ENCODE results near the gene ACTA1.
"Not testable (repeated sequence)": the region's sequence is repeated elsewhere in the genome, so short reads cannot be mapped to it uniquely, and the experiment has no call there.

Gene ACTA1

DNA sequence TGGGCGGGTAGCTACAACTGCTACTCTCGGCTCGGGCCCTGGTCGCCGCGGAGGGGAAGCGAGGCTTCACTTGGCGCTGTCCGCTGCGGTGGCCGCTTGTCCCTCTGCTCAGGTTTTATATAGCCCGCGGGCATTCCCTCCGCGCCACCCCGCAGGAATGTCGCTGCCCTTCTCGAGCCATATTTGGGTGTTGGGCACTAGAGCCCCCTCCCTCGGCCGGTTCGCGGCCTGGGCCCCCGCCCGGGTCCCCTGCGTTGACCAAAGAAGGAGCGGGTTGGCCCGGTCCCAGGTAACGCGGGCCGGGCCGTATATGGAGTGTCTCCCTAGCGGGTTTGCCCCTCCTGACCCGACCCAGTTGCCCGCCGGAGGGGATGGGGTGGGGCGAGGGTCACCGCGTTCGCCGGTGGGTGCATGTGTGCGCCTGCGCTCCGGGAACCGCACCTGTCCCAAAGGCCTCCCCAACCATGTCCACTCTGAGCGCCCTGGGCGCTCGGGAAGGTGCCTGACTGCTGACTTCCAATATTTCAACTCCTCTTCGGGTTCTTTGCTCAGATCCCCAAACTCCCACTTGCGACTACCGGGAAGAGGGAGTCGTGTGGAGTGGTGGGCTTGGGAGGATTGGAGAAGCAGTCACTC, at the start of gene ACTA1:
Gene ACTA1, minus strand, starts transcription at position 90 of the 636 bp plus-strand sequence. CDS start 979 bp downstream, outside the sequence.
- no peak for DNase-seq

DNA sequence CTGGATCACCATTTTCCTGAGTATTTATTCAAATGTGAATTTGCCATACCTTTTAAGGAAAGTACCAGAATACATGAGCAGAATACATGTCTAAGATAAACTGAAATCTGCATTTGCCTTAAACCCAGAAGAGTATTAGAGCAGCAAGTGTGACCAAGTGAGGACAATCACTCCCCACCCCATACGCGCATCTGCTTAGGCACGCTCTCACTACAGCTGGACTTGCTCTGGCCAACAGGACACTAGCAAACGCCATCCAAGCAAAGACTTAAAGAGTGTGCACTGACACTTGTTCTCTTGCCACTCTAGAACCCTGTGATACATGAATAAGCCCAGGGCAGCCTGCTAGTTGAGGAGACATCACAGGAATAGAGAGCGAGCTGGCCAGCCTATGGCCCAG, 48.6 kb upstream of the ACTA1 start:
- no peak for DNase-seq

DNA sequence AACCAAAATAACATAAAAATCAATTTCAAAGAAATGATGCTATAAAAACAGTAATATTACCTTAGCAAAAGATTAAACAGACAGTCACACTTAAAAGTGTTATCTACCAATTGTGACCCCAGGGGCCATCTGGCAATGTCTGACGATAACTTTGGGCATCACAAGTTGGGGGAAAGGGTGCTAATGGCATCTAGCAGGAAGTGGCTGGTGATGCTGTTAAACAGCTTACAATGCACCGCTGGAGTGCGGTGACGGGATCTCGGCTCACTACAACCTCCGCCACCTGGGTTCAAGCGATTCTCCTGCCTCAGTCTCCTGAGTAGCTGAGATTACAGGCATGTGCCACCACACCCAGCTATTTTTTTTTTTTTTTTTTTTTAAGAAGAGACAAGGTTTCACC, 46.6 kb upstream of the ACTA1 start:
- DNase-seq: no peak

DNA sequence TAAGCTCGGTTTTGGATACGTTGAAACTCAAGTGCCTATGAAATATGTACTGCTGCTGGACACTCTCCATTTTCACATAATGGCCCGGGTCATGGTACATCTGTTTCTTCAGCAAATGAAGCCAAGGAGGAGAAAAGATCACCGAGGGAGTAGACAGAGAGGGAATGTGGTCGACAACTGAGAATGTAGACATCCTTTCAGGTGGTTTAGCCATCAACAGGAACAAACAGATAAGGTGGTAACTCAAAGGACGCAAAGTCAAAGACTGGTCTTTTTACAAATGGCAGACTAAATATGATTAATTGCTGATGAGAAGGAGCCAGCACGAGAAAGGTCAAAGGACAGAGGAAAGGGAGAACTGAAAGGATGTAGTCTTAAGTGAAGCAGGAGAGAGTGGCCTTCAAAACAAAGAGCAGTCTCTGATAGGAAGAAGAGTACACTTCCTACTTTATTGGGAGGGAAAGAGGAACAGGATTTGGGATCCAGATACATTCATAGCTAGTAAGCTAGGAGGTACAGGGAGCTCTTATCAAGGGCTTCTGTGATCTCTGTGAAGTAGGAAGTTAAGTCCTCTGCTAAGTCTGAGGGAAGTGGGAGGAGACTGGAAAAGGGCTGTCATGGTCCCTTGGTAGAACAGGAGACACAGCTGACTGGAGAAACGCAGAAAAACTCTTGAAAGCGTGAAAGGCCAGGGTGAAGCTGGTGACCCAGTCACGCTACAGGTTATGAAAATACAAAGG, 45.9 kb upstream of the ACTA1 start:
- no peak for DNase-seq

DNA sequence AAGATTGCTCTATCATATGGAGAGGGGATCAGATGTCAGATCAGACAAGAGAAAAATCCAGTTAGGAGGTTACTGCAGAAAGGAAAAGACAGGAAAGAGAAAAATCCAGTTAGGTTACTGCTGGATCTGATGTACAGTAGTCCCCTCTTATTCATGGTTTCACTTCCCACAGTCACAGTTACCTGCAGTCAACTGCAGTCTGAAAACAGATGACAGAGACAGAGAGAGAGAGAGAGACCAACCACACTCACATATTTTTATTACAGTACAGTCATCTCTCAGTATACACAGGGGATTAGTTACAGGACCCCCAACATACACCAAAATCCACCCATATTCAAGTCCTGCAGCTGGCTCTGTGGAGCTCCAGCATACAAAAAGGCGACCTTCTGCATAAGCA, 45.0 kb upstream of the ACTA1 start:
- no peak for DNase-seq

DNA sequence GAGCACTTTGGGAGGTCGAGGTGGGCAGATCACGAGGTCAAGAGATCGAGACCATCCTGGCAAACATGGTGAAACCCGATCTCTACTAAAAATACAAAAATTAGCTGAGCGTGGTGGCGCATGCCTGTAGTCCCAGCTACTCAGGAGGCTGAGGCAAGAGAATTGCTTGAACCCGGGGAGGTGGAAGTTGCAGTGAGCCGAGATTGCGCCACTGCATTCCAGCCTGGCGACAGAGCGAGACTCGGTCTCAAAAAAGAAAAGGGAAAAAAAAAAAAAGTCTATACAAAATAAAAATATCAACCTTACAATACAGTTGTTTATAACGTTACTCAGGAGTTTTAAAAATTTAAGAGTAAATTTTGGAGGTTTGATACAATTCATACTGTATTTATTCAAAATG, 42.0 kb upstream of the ACTA1 start:
- not testable (repeated sequence) for DNase-seq

DNA sequence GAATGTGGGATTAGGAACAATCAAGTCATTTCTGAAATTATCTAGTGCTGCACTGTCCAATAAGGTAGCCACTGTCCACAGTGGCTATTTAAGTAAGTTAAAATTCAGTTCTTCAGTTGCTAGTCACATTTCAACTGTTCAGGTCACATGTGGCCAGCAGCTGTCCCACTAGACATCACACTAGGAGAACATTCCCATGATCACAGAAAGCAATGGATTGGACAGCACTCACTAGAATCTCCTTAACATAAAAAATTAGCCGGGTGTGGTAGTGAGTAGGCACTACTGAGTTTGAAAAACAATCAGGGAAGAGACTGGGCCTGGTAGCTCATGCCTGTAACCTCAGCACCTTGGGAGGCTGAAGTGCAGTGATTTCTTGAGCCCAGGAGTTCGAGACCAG, 40.6 kb upstream of the ACTA1 start:
- DNase-seq: no peak

DNA sequence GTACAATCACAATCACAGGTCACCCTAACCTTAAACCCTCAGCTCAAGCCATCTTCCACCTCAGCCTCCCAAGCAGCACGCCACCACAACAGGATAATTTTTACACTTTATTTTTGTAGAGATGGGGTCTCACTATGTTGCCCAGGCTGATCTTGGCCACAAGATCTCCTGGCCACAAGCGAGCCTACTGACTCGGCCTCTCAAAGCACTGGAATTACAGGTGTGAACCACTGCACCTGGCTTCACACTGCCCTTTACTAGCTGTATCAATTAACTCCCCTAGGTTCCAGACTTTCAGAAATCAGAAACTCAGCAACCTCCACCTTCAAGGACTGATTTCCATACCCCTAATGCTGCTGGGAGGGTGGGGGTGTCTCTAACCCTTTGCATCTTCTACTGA, 37.3 kb upstream of the ACTA1 start:
- no peak for DNase-seq

DNA sequence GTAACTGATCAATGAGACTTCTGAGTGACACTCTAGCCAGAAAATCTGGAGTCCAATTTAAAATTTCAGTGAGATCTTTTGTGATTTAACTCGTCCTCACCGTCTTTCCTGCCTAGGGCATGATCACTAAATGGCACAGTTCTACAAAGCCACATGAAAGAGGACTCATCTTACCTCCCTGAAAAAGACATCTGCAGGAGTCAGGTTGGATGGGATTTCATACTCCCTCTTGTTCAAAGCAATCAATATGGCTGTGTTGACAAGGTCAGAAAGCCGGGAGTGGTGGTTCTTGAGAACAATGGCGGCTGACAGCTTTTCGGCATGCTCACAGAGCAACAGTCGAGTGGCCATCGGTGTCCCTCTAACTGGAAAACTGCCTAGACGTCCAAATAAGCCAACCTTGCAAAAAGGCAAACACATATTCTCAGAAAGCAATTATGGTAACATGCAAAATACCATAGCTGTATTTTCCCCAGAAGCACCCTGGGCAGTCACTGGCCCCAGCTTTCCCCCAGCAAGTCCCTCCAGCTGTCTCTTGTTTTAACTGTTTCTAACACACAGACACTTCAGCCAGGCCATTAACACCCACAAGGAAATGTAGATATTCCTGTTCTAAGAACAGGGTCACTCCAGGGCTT, 36.6 kb upstream of the ACTA1 start:
- no peak for DNase-seq

DNA sequence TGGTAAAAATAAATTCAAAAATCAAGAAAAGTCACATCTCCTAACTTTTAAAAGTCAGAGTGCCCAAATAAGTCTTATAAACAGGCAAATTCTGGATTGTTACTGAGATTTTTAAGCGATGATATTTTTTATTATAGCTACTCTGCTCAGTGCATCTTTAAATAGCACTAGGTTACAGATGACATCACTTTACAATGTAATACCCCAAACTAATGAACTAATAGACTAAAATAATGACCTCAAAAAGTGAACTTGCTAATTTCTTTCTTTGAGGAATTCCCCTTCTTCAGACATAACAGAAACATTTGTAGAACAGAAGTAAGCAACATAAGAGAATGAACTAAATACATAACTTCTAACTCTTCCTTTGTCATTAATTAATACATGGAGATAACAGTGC, 33.0 kb upstream of the ACTA1 start:
- no peak for DNase-seq

DNA sequence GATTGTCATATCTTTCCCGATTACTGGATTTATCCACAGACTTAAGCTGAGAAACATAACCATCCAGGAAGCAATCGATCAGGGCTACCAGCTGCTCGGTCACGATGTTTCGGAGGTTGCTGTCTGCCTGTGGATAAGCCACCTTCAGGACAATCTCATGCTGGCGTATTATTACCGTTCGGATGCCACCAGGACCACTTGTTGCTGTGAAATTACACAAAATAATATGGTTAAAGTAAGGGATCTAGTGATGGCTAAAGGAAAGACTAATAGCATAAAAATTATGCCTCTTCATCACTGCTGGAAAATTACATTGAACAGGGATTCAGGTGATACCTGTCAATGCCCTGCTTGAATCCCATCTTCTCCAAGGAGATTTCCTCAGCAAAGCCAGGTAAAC, 30.8 kb upstream of the ACTA1 start:
- DNase-seq: no peak

DNA sequence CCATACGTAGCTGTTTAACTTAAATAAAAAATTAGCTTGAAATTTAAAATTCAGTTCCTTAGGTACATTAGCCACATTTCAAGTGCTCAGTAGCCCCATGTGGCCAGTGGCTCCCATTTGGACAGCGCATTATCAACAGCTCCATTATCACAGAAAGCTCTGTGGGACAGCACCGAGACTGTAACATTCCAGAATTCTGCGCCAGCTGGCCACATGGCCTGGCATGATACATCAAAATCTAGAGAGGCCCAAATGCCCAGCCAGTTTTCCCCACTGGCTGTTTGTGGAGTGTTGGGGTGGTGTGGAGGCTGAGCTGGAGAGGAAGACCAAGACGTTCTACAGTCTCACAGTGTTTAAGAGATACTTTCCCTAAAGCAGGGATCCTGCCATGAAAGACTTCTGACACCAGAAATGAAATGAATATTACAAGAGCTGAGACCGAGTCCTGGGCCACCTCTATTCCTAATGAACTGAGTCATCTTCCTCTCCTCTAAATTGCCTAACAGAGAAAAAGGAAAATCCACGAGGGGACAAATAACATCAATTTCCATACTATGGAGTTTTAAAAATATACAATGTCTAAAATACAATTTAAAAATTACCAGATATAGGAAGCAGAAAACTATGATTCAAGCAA, 27.3 kb upstream of the ACTA1 start:
- no peak for DNase-seq

DNA sequence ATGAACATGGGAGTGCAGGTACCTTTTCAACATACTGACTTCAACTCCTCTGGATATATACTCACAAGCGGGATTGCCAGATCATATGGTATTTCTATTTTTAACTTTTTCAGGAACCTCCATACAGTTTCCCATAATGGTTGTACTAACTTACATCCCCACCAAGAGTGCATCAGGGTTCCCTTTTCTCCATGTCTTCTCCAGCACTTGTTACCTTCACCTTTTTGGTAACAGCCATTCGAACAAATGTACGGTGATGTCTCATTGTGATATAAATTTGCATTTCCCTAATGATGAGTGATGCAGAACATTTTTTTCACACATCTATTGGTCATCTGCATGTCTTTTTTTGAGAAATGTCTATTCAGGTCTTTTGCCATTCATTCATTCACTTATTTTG, 25.9 kb upstream of the ACTA1 start:
- no peak for DNase-seq

DNA sequence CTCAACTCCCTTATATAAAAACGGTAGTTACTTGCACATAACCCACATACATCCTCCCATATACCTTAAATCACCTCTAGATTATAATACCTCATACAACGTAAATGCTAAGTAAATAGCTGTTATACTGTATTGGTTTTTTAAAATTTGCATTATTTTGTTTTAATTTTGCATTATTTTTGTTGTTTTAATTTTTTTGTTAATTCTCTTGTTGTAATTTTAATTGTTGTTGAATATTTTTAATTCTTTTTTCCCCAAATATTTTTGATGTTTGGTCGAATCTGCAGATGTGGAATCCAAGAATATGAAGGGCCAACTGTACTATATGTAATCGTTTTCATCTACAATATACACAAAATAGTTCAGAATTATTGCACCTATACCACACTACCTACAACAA, 23.5 kb upstream of the ACTA1 start:
- no peak for DNase-seq

DNA sequence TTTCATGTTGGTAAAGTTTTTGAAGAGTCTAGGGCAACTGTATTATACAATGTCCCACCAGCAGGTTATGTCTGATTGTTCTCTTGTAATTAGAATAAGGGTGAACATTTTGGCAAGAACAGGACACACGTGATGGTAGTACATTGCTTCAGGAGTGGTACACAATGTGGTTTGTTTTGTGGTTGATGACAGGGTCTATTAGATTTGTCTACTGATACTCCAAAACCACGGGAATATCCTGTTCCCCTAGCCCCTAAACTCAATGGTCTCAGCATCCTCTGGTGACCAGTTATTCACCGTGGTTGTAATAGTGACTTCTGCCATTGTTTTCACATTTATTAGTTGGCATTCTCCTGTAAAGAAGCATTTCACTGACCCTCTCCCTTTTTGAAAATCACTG, 22.1 kb upstream of the ACTA1 start:
- DNase-seq: no peak

DNA sequence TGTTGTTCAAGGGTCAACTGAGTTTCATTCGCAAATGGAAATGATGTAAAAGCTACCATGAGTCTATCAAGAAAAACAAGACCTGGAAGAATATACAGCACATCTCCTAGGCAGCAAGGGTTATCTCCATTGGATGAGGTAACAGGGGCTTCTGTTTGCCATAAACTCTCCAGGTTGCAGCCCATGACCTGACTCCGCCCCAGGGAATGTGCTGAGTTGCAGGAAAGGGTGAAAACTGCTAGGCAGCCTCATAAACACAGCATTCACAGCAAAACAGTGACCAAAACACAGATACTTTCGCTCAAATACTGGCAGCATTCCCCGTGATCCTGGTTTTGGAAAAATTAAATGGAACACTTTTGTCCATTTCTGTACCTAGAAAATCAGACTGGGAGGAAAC, 20.2 kb upstream of the ACTA1 start:
- no peak for DNase-seq

DNA sequence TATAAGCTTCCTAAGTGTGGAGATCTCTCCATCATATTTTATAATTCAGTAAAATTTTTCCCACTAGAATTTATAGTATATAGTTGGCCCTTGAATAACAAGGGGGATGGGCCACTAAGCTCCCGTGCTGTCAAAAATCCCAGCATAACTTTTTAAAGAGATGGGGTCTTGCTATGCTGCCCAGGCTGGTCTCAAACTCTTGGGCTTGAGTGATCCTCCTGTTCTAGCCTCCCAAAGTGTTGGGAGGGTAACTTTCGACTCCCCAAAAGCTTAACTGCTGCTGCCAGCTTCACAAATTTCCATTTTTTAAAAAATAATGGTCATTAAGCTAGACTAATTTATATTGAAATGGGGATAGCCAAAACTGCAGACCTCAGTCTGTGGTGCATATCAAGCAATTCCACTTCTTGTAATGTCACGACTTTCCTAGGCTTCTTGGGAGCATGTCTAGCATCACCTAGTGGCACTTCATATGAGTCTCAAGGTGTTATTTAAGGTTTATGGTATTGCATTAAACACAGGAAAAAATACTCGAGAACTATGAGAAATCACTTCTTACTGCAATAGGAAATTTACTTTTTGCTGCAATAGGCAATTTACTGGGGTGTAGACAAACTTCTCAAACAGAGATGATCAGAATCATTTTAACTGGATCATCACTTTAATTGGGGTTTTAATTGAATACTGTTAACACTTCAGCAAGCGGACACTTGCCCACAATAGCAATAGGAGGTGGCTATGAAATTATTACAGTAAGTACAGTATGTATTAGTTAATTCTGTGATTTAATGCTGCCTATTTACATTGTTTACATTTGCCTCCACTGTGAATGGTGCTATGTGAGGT, 19.3 kb upstream of the ACTA1 start:
- no peak for DNase-seq

DNA sequence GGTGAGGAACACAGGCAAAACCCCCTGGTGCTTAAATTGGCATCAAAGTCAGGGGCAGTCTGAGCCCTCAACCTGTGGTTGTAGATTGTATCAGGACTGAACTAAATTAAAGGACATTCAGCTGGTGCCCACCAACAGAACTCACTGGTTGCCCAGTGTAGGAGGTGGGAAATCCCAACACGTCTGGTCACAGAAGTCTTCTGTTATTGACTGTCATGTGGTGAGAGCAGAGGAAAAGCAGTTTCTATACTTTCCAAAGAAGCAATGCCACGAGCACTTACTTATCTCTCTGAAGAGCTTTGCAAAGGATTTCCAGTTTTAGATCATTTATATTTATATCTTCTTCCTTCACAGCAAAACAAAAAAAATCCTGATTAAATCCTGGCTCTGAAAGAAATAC, 15.0 kb upstream of the ACTA1 start:
- DNase-seq: no peak

DNA sequence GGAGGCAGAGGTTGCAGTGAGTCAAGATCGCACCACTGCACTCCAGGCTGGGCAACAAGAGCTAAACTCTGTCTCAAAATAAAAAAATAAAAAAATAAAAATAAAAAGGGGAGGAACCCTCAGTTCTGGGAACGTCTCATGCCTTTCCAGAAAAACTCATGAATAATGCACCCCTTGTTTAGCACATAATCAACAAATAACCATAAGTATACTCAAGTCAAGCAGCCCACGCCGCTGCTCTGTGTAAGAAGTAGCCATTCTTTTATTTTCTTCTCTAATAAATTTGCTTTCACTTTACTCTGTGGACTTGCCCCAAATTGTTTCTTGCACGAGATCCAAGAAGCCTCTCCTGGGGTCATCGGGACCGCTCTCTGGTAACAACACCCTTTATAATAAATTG, 14.5 kb upstream of the ACTA1 start:
- DNase-seq: no peak

DNA sequence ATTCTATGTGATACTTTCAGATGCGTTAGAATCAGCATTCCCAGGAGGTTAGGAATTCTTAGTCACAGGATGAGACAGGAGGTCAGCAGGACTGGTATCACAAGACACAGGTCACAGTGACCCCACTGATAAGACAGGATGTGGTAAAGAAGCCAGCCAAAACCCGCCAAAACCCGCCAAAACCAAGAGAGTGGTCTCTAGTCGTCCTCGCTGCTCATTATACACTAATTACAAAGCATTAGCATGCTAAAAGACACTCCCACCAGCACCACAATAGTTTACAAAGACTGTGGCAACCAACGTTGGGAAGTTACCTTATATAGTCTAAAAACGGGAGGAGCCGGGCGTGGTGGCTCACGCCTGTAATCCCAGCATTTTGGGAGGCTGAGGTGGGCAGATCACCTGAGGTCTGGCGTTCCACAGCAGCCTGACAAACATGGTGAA, 13.9 kb upstream of the ACTA1 start:
- no peak for DNase-seq

DNA sequence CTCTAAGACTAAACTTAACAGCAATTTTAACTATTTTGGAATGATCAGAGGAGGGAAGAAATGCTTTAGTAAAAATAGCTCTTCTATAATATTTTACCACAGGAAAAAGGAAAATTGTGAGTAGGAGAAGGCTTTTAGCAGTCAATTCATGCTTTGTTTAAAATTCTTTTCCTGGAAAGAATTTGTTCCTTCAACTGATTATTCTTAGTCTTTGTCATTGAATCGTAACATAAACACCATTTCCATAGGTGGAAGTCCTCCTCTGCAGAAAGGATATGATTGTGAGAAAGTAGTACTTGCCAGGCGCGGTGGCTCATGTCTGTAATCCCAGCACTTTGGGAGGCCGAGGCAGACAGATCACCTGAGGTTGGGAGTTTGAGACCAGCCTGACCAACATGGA, 11.9 kb upstream of the ACTA1 start:
- no peak for DNase-seq

DNA sequence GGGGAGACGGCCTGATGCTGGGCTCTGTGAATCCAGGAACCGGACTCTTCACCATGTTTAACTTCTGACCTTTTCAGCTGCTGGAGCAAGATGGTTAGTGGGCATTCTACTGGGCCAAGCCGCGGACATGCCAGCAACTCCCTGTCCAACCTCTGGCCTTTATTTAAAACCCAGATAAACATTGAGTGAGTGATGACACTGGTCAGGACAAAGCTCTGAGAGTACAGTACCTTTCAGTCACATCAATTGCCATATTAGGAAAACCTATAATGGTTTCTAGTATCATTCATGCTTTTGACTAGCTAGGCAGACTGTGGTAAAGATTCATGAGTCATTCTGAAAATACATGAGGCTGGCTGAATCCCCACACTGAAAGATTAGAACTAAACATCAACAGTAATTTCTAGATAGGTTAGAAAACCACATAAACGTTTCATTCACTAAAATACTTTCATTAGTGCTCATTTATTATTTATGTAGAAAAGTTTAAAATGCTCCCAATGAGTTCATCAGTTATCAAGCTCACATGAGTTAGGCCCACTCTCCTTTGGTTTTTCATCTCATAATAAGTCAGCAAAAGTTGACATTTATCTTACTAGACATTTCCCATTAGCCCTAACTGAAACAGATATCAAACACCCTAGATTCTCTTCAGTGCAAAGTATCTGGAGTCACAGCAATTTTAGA, 7.1 kb upstream of the ACTA1 start:
- DNase-seq: no peak
